H1 (cell line): ENCODE results near the gene FAM222B. TPM values are rescaled to one million over a fixed set of nuclear protein-coding genes. Genes with fewer than 3 reads are reported as not detected.

Experiments
- BACH1 ChIP-seq: IDR thresholded peaks from 2 replicates; pipeline ENCODE4 v1.6.1; 2012; ENCODE audit warnings: low read length, improper control_type of control experiment
- BCL11A ChIP-seq, 2 experiments: IDR thresholded peaks; one replicate each; pipeline ENCODE4 v1.6.1; 2011; ENCODE audit warnings: low read depth in 2 of 2, low read length in 2 of 2, mild to moderate bottlenecking in 2 of 2
- BRCA1 ChIP-seq: IDR thresholded peaks from 2 replicates; pipeline ENCODE4 v1.6.1; 2012; ENCODE audit warnings: low read depth, low read length, improper control_type of control experiment
- CTBP2 ChIP-seq: IDR thresholded peaks from 2 replicates; pipeline ENCODE4 v1.7.0; 2011; ENCODE audit warnings: borderline replicate concordance, mild to moderate bottlenecking, moderate library complexity, mixed read lengths, low read length; ENCODE audit not compliant: insufficient read depth, insufficient read length
- NANOG ChIP-seq: IDR thresholded peaks from 2 replicates; pipeline ENCODE4 v1.6.1; 2011; ENCODE audit warnings: low read length, low read depth, mild to moderate bottlenecking, inconsistent platforms; ENCODE audit not compliant: insufficient read depth, poor library complexity, severe bottlenecking
- SIN3A ChIP-seq, 2 experiments: IDR thresholded peaks in 1 of 2; conservative IDR thresholded peaks in 1 of 2; 2 replicates each; pipeline ENCODE4 v1.6.1; 2011 to 2012; ENCODE audit warnings: low read length in 2 of 2, improper control_type of control experiment in 1 of 2, low read depth in 1 of 2, mild to moderate bottlenecking in 1 of 2
- TEAD4 ChIP-seq: IDR thresholded peaks from 2 replicates; pipeline ENCODE4 v1.6.1; 2012; ENCODE audit warnings: low read depth, low read length, inconsistent platforms, mixed read lengths
- polyA plus RNA-seq, 7 experiments: library from polyadenylated mRNA; depleted of rRNA in 3 of 7; stranded (reverse) in 5 of 7; unstranded in 2 of 7; fragments of >200 nt in 5 of 7; fragments of 200-250 nt in 2 of 7; gene quantifications; 1 replicate in 5 of 7; 2 replicates in 1 of 7; 4 replicates in 1 of 7; pipeline versions ENCODE4 v1.2.1 to v1.2.3, GENCODE V29; 2011 to 2013; ENCODE audit warnings: missing spikeins in 2 of 7, mixed read lengths in 2 of 7
- total RNA-seq: library from RNA; stranded (reverse); fragmentation: NEBNext Ultra II Directional; extraction: Animal tissue kit (Norgen Biotek cat#: 25700); gene quantifications from 2 replicates; pipeline ENCODE4 v1.2.1, GENCODE V29; 2021
- TF ChIP-seq, protein P1 (sequence below): fragments of 300-600 bp; sonication (generic); IDR thresholded peaks from 2 replicates; pipeline ENCODE4 v1.7.1; 2012; ENCODE audit warnings: low read length, moderate library complexity, mild to moderate bottlenecking, inconsistent platforms; ENCODE audit not compliant: insufficient replicate concordance
- TF ChIP-seq, protein P2 (sequence below): IDR thresholded peaks from 2 replicates; pipeline ENCODE4 v1.6.1; 2012; ENCODE audit warnings: inconsistent platforms

The FAM222B gene
- total and polyA plus RNA-seq, 2 of the 8 experiments (the other 6 are each of a cell fraction or from before 2014, with no cell fraction given): 42.1 to 81.7 TPM

DNA sequence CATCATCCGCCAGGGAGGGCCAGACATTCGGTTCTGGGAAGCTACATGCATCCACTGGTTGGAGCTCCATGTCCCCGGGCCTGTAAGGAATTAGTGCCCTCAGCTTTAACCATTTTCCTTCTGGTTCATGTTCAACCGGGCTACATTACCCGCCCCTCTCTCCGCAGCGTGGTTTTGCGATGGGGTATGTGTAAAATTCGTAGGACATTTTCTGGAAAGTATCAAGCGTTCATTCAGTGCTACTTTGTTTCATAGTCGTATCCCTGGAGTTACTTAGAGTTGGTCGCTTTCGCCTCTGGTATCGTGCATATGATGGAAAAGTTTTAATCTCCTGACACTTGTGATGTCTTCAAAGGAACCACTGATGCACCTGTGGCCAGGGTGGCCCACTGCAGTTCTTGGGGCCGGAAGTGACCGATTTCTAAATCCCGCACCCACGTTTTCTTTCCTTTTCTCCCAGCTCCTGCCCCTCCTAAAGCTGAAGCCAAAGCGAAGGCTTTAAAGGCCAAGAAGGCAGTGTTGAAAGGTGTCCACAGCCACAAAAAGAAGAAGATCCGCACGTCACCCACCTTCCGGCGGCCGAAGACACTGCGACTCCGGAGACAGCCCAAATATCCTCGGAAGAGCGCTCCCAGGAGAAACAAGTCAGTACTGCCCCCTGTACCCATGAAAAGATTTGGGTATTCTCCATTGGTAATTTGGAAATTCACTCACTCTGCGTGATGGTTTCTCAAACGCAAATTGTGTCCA is 122.2 kb downstream of the FAM222B start (continued):
- TF ChIP-seq, protein P1, sequence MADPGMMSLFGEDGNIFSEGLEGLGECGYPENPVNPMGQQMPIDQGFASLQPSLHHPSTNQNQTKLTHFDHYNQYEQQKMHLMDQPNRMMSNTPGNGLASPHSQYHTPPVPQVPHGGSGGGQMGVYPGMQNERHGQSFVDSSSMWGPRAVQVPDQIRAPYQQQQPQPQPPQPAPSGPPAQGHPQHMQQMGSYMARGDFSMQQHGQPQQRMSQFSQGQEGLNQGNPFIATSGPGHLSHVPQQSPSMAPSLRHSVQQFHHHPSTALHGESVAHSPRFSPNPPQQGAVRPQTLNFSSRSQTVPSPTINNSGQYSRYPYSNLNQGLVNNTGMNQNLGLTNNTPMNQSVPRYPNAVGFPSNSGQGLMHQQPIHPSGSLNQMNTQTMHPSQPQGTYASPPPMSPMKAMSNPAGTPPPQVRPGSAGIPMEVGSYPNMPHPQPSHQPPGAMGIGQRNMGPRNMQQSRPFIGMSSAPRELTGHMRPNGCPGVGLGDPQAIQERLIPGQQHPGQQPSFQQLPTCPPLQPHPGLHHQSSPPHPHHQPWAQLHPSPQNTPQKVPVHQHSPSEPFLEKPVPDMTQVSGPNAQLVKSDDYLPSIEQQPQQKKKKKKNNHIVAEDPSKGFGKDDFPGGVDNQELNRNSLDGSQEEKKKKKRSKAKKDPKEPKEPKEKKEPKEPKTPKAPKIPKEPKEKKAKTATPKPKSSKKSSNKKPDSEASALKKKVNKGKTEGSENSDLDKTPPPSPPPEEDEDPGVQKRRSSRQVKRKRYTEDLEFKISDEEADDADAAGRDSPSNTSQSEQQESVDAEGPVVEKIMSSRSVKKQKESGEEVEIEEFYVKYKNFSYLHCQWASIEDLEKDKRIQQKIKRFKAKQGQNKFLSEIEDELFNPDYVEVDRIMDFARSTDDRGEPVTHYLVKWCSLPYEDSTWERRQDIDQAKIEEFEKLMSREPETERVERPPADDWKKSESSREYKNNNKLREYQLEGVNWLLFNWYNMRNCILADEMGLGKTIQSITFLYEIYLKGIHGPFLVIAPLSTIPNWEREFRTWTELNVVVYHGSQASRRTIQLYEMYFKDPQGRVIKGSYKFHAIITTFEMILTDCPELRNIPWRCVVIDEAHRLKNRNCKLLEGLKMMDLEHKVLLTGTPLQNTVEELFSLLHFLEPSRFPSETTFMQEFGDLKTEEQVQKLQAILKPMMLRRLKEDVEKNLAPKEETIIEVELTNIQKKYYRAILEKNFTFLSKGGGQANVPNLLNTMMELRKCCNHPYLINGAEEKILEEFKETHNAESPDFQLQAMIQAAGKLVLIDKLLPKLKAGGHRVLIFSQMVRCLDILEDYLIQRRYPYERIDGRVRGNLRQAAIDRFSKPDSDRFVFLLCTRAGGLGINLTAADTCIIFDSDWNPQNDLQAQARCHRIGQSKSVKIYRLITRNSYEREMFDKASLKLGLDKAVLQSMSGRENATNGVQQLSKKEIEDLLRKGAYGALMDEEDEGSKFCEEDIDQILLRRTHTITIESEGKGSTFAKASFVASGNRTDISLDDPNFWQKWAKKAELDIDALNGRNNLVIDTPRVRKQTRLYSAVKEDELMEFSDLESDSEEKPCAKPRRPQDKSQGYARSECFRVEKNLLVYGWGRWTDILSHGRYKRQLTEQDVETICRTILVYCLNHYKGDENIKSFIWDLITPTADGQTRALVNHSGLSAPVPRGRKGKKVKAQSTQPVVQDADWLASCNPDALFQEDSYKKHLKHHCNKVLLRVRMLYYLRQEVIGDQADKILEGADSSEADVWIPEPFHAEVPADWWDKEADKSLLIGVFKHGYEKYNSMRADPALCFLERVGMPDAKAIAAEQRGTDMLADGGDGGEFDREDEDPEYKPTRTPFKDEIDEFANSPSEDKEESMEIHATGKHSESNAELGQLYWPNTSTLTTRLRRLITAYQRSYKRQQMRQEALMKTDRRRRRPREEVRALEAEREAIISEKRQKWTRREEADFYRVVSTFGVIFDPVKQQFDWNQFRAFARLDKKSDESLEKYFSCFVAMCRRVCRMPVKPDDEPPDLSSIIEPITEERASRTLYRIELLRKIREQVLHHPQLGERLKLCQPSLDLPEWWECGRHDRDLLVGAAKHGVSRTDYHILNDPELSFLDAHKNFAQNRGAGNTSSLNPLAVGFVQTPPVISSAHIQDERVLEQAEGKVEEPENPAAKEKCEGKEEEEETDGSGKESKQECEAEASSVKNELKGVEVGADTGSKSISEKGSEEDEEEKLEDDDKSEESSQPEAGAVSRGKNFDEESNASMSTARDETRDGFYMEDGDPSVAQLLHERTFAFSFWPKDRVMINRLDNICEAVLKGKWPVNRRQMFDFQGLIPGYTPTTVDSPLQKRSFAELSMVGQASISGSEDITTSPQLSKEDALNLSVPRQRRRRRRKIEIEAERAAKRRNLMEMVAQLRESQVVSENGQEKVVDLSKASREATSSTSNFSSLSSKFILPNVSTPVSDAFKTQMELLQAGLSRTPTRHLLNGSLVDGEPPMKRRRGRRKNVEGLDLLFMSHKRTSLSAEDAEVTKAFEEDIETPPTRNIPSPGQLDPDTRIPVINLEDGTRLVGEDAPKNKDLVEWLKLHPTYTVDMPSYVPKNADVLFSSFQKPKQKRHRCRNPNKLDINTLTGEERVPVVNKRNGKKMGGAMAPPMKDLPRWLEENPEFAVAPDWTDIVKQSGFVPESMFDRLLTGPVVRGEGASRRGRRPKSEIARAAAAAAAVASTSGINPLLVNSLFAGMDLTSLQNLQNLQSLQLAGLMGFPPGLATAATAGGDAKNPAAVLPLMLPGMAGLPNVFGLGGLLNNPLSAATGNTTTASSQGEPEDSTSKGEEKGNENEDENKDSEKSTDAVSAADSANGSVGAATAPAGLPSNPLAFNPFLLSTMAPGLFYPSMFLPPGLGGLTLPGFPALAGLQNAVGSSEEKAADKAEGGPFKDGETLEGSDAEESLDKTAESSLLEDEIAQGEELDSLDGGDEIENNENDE: no peak
- TF ChIP-seq TEAD4: no peak
- TF ChIP-seq BCL11A (IDR thresholded peaks at IDR 0.05; ENCODE audit: low read depth in 2 of 2, low read length in 2 of 2): no peak
- TF ChIP-seq, protein P2, sequence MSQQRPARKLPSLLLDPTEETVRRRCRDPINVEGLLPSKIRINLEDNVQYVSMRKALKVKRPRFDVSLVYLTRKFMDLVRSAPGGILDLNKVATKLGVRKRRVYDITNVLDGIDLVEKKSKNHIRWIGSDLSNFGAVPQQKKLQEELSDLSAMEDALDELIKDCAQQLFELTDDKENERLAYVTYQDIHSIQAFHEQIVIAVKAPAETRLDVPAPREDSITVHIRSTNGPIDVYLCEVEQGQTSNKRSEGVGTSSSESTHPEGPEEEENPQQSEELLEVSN: no peak
- TF ChIP-seq SIN3A (conservative IDR thresholded peaks at IDR 0.05 in 1 of 2, IDR thresholded peaks at IDR 0.05 in 1 of 2; ENCODE audit: low read depth in 1 of 2, low read length in 2 of 2): 0 out of 4 replicates have a peak, but pooled peaks of 1 of the 2 experiments have one; percentile 56
- no peak for TF ChIP-seq BACH1
- TF ChIP-seq BRCA1: no peak
- no peak for TF ChIP-seq CTBP2
- TF ChIP-seq NANOG: no peak
